GM19467 (cell line): ENCODE measurements around the gene NLRP4.

Source experiments
- ATAC-seq: cut with Tn5 transposase; IDR thresholded peaks from one replicate; pipeline ENCODE4 v1.9.1; 2021; ENCODE audit warnings: mild to moderate bottlenecking, moderate library complexity; ENCODE audit not compliant: unreplicated experiment

NLRP4 gene, protein sequence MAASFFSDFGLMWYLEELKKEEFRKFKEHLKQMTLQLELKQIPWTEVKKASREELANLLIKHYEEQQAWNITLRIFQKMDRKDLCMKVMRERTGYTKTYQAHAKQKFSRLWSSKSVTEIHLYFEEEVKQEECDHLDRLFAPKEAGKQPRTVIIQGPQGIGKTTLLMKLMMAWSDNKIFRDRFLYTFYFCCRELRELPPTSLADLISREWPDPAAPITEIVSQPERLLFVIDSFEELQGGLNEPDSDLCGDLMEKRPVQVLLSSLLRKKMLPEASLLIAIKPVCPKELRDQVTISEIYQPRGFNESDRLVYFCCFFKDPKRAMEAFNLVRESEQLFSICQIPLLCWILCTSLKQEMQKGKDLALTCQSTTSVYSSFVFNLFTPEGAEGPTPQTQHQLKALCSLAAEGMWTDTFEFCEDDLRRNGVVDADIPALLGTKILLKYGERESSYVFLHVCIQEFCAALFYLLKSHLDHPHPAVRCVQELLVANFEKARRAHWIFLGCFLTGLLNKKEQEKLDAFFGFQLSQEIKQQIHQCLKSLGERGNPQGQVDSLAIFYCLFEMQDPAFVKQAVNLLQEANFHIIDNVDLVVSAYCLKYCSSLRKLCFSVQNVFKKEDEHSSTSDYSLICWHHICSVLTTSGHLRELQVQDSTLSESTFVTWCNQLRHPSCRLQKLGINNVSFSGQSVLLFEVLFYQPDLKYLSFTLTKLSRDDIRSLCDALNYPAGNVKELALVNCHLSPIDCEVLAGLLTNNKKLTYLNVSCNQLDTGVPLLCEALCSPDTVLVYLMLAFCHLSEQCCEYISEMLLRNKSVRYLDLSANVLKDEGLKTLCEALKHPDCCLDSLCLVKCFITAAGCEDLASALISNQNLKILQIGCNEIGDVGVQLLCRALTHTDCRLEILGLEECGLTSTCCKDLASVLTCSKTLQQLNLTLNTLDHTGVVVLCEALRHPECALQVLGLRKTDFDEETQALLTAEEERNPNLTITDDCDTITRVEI

DNA sequence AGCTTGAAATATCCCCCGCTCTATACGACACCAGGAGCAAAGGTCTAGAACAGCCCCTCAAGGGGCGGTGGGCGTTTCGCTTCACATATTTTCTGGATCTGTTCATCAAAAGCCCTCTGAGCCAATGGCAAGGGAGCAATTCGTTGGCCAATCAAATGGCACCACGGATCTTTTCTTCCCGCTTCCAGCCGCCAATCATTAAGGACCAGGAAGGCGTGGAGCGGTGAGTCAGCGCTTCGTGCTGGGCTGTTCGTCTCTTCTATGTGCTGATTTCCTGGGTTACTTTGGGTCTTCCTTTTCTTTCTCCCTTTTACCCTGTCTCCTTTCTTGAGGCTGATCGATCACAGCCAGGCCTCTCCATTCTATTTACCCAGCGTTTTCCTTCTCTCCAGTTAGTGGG lies at the start of gene NLRP4:
TSS of gene NLRP4 (plus strand) at position 201 of the 400 bp plus-strand sequence. CDS start 15,541 bp downstream, outside the sequence.
- ATAC-seq, result no peak

DNA sequence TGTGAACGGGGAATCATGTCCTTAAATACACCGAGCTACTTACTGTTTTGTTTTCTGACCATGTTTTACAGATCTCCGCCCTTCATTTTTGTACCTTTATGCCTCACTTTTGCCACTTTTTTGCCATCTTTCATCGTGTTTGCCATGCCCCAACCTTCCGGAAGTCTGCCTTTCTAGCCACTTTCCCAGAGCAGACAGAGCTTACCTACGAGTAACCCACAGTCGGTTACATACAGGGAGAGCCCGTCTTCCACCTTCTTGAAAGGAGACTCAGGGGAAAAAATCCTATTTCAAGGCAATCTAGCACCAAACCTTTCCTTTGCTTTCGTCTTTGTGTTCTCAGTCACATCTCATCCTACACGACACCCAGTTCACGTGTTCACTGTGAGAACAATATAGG lies 41.3 kb upstream of the NLRP4 start:
- ATAC-seq, result no peak

DNA sequence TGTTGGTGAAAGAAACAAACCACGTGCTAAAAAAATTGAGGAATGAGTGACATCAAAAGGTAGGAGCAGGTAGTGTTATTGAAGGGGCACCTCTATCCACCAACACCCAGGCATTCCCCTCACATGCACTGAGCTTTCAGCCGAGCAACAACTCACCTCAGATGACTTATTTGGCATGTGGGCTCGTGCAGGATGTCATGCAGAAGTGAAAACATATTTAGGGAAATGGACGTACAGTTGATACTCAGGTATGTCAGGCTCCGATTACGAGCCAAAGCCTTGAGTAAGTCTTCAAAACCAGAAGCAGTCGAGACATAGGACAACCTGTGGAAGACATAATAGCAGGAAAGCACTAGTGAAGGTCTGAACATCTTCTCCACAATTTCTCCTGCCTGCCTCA lies 34.9 kb upstream of the NLRP4 start:
- no peak for ATAC-seq

DNA sequence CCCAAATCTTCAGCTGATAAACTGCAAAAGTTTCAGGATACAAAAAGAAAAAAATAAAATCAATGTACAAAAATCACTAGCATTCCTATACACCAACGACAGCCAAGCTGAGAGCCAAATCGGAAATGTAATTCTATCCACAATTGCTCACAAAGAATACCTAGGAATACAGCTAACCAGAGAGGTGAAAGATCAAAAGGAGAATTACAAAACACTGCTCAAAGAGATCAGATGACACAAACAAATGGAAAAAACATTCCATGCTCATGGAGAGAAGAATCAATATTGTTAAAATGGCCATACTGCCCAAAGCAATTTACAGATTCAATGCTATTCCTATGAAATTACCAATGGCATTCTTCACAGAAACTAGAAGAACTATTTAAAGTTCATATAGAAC lies 34.1 kb upstream of the NLRP4 start:
- ATAC-seq, result no peak

DNA sequence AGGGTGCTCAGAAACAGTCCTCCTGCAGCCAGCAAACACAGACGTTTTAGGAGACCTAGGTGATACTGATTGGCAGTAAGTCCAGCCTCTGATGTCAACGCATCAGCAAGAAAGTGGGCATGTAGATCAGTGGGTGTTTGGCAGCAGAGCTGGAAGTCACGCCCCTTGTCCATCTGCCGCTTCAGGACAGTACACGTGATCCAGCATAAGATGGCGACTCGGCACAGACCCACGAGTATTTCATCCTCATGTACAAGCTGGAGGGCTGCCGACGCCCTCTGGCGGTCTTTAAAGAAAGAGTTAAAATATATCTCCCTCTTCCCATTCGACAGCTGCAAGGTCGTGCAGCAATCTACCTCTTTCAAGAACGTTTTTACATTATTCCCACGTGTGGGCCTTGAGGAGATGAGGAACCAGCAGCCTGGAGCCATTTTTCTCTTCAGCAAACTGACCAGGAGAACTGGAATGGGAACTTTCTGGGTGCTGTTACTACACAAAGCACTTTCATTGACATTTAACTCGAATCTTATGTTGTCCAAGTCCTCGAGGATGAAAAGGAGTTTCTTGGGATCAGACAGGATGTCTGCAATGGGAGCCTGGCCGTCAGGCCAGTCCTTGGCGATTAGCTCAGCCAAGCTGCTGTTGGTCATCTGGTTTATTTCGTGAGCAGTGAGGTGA lies 26.8 kb upstream of the NLRP4 start:
- ATAC-seq, result no peak

DNA sequence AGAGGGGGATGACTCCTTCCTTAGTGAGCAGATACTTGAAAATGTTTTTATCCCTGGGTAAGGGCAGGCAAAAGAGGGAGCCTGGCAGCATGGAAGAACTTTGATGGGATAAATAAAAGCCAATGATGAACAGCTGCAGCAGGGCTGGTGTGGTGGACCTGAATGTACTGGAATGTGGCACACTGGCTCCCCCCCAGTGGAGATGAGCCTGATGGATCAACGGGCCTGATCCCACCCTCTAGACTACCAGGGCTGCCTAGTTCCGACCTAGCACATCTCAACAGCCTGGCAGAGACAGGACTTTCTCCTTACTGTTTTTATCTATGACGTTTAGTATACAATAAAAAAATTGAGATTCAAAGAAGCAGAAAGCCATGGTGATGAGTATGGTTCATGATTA lies 25.0 kb upstream of the NLRP4 start:
- ATAC-seq, result no peak

DNA sequence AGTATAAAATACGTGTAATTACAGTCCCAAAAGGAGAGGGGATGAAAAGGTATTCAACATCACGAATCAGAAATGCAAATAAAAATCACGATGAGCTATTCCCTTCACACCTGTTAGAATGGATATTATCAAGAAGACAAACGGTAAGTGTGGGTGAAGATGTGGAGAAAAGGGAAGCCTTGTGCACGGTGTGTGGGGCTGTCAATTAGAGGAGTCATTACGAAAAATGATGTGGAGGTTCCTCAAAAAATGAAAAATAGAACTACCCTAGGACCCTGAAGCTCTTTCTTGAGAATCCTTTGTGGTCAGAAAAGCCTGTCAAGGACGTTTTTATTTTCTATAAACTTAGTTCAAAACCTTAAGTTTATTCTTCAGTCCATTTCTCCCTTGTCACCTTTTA lies 23.9 kb upstream of the NLRP4 start:
- ATAC-seq, result no peak

DNA sequence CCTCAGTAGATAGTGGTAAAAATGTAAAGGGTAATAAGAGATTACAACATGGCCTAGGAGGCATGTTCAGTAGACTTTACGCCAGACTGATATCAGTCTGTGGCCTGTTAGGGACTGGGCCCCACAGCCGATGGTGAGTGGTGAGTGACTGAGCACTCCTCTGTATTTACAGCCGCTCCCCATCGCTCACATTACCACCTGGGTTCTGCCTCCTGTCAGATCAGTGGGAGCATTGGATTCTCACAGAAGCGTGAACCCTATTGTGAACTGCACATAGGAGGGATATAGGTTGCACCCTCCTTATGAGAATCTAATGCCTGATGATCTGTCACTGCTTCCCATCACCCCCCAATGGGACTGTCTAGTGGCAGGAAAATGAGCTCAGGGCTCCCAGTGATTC lies 22.4 kb upstream of the NLRP4 start:
- no peak for ATAC-seq

DNA sequence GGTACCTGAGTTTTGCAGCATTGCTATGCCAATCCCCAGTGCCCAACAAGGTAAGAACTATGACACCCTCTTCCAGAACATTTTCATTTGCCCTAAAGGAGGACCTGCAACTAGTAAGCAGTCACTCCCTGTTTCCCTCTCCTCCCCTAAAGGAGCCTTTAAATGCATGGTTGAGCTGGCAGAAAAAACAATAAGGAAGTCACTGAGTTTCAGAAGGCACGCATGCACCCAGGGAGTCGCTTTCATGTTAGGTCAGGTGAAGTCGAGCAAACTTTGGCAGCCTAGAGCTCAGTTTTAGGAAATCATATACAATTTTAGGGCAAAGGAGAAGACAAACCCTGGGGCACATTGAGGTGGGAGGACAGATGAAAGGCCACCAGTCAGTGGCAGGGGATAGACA lies 16.3 kb upstream of the NLRP4 start:
- ATAC-seq, result no peak

DNA sequence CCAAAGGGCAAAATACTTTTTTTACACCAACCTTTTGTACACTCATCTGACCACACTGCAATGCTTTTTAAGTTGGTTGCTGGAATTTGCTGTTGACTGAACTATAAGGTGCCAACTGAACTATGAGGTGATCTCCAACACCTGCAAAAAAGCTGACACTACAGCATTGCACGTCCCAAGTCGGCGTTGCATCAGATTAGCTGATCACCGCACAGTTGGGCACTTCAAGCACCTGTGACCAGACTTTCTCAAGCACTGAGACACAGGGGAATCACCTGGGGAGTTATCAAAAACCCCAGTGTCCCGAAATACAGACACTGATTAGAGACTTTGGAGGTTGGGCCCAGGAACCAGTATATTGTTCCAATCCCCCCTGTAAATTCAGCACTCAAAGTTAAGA lies 5.7 kb upstream of the NLRP4 start:
- ATAC-seq, result no peak

DNA sequence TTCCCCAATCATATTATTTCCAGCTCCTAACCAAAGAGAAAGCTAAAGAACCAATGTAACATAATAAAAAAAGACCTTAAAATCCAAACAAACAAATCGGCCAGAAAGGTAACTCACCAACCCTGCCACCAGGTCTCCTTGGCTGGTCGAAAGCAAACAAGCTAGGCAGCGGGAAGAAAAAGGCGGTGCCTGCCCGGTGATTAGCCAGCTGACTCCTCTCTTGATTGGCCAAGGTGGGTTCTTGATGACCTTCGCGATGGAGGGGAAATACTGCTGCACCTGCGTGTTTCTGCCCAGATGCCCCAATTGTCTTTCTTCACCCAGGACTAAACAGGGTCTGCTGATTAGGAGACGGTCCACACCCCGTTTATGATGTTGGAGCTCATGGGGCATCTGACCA lies 4.5 kb upstream of the NLRP4 start, which contains the start of gene NLRP11:
TSS of gene NLRP11 (minus strand) at position 154 of the 400 bp plus-strand sequence. CDS start 13,825 bp downstream, outside the sequence.
- ATAC-seq, result no peak

DNA sequence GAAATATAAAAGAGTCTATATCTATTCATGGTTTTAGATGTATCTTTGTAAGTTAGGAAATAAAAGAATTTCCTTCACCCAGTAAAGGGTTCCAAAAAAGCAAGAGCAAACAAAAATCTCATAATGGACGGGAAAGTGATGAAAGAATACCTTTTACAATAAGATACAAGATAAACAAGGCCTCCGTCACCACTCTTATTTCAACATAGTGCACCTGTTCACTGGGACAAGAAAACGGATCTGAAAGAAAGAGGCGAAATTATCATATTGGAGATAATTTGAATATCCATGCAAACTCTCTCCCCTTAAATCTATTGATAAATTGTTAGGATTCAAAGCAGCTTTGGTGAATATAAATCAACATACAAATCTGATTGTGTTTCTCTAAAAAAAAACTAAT lies 3.7 kb upstream of the NLRP4 start:
- ATAC-seq, result no peak

DNA sequence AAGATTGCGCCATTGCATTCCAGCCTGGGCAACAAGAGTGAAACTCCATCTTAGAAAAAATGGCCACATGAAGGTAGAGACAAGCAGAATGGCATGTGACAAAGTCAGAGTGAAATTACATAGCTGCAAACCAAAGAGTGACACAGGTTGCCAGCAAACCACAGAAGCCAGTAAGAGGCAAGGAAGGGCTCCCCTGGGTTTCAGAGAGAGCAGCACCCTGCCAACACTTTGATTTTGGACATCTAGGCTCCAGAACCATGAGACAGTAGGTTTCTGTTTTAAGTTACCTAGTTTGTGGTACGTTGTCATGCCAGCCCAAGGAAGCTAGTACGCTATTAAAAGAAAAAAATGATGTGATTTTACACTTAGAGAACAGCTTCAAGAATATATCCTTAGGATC lies 1.9 kb downstream of the NLRP4 start:
- ATAC-seq, result no peak

DNA sequence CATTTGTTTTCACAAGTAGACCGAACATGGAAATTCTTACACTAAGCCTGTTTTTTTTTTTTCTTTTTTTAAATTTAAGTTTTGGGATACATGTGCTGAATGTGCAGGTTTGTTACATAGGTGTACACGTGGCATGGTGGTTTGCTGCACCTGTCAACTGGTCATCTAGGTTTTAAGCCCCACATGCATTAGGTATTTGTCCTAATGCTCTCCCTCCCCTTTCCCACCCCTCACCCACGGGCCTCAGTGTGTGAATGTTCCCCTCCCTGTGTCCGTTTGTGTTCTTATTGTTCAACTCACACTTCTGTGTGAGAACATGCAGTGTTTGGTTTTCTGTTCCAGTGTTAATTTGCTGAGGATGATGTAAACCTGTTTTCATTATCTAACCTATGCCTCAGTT lies 2.6 kb downstream of the NLRP4 start:
- ATAC-seq, result no peak

DNA sequence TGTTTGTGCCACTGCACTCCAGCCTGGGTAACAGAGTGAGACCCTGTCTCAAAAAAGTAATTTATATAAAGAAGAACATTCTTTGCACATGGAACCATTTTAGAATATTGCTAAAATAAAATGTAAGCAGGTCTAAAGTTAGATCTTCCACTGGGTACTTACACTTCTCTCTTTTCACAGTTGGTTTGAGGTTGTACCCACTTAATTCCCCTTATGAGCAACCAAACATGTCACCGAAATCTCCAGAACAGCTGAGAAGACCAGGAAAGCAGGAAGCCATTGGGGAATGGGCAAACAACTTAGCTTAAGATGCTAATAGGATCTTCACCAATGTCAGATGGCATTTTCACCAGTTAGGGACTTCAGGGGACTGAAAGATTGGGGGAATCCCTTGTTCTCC lies 18.8 kb downstream of the NLRP4 start:
- no peak for ATAC-seq

DNA sequence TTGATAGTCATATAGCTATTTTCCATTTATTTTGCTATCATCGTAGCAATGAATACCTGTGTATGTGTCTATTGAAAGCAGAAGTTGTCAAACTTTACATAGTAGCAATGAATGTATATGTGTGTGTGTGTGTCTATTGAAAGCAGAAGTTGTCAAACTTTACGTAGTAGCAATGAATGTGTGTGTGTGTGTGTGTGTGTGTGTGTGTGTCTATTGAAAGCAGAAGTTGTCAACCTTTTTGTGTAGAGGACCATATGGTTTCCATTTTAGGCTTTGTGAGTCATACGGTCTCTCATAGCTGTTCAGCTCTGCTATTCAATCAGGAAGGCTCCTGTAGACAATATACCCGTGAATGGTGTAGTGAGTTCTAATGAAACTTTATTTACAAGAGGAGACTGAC lies 20.8 kb downstream of the NLRP4 start:
- ATAC-seq, result no peak

DNA sequence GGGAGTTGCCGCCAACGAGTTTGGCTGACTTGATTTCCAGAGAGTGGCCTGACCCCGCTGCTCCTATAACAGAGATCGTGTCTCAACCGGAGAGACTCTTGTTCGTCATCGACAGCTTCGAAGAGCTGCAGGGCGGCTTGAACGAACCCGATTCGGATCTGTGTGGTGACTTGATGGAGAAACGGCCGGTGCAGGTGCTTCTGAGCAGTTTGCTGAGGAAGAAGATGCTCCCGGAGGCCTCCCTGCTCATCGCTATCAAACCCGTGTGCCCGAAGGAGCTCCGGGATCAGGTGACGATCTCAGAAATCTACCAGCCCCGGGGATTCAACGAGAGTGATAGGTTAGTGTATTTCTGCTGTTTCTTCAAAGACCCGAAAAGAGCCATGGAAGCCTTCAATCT lies 21.6 kb downstream of the NLRP4 start:
- no peak for ATAC-seq

DNA sequence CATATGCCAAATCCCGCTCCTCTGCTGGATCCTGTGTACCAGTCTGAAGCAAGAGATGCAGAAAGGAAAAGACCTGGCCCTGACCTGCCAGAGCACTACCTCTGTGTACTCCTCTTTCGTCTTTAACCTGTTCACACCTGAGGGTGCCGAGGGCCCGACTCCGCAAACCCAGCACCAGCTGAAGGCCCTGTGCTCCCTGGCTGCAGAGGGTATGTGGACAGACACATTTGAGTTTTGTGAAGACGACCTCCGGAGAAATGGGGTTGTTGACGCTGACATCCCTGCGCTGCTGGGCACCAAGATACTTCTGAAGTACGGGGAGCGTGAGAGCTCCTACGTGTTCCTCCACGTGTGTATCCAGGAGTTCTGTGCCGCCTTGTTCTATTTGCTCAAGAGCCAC lies 22.1 kb downstream of the NLRP4 start:
- ATAC-seq, result no peak

DNA sequence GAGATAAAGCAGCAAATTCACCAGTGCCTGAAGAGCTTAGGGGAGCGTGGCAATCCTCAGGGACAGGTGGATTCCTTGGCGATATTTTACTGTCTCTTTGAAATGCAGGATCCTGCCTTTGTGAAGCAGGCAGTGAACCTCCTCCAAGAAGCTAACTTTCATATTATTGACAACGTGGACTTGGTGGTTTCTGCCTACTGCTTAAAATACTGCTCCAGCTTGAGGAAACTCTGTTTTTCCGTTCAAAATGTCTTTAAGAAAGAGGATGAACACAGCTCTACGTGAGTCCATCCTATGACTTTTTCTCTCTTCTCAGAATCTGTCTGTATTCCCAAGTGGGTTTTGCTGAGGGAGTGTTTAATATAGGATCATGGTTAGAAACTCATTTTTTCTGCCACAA lies 22.6 kb downstream of the NLRP4 start:
- no peak for ATAC-seq

DNA sequence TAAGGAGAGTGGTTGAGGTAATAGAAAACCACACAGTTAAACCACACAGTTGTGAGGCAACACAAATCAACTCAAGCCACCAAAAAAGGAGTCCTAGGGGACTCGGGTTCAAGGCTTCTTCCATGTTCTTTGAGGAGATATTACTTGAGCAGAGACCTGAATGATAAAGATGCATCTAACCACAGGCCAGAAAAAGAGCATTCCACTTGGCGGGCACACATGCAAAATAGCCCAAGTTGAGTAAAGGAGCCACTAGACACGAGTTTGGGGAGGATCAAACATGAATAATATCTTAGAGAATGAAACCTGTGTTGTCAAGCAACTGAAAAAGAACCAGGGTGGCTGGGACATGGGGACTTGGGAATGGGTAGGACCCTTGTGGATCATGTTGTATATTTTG lies 30.2 kb downstream of the NLRP4 start:
- ATAC-seq, result no peak

DNA sequence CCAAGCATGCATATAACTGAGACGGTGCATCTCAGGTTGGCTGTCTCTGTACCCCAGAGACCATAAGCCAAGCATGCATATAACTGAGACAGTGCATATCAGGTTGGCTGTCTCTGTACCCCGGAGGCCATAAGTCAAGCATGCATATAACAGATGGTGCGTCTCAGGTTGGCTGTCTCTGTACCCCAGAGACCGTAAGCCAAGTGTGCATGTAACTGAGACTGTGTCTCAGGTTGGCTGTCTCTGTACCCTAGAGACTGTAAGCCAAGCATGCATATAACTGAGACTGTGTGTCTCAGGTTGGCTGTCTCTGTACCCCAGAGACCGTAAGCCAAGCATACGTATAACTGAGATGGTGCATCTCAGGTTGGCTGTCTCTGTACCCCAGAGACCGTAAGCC lies 30.8 kb downstream of the NLRP4 start:
- ATAC-seq, result no peak
